Endothelial cell of umbilical vein (primary cell): ENCODE results near the gene CD44. TPM values are rescaled to one million over a fixed set of nuclear protein-coding genes. Genes with fewer than 3 reads are reported as not detected.

Source experiments
- BruUV-seq: library from RNA; stranded (reverse); fragments of 400-500 nt; replicated peaks from 2 replicates; lab custom pipeline; 2021; lab: Mats Ljungman, UMichigan
- CTCF ChIA-PET: fragments of 300-600, 350-600 bp; sonication (Branson Sonifier 250); formaldehyde crosslinking; loops from one replicate; lab custom pipeline; 2021; ENCODE audit warnings: antibody characterized with exemption, inconsistent platforms; lab: Charles Lee
- POLR2A ChIA-PET: fragments of 300-600, 350-600 bp; sonication (Branson Sonifier 250); formaldehyde crosslinking; loops from one replicate; lab custom pipeline; 2021; ENCODE audit warnings: antibody characterized with exemption, inconsistent platforms; lab: Charles Lee
- DNase-seq: peaks from one replicate; pipeline ENCODE4 v3.0.0-alpha.2; 2011; ENCODE audit warnings: low read depth, low spot score
- FAIRE-seq: peaks from 2 replicates; lab custom pipeline; 2011; peaks lifted over from hg19 to GRCh38; lab: Jason Lieb, UNC
- H2AFZ ChIP-seq: 2 replicates; pipeline ENCODE4 v1.6.0; 2012; ENCODE audit warnings: low read depth, low read length, control low read depth, inconsistent platforms
- H3K27ac ChIP-seq: 2 replicates; pipeline ENCODE4 v1.5.1; 2011; ENCODE audit warnings: low read depth, mild to moderate bottlenecking, control low read depth, low read length, moderate library complexity; ENCODE audit not compliant: insufficient read depth
- H3K27me3 ChIP-seq, 2 experiments: 2 replicates each; pipeline versions ENCODE4 v1.6.0 to v1.6.1; 2011; ENCODE audit warnings: low read length in 2 of 2, mixed read lengths in 1 of 2; ENCODE audit not compliant: control insufficient read depth in 2 of 2, insufficient read depth in 2 of 2
- H3K36me3 ChIP-seq, 2 experiments: 2 replicates in 1 of 2; 3 replicates in 1 of 2; pipeline ENCODE4 v1.5.1; 2011; ENCODE audit warnings: low read length in 2 of 2, mild to moderate bottlenecking in 1 of 2, moderate library complexity in 1 of 2; ENCODE audit not compliant: control insufficient read depth in 2 of 2, insufficient read depth in 2 of 2; ENCODE audit errors: extremely low read depth in 1 of 2
- H3K4me1 ChIP-seq: 3 replicates; pipeline ENCODE4 v1.5.1; 2011; ENCODE audit warnings: mild to moderate bottlenecking, low read length; ENCODE audit not compliant: control insufficient read depth, insufficient read depth; ENCODE audit errors: extremely low read depth
- H3K4me2 ChIP-seq: 2 replicates; pipeline ENCODE4 v1.6.1; 2011; ENCODE audit warnings: low read length, control low read depth, mixed read lengths; ENCODE audit not compliant: insufficient read depth
- H3K4me3 ChIP-seq, 3 experiments: fragments of 200-600 bp in 1 of 3; sonication (generic), shearing (Covaris generic) in 1 of 3; replicated peaks in 1 of 3; 2 replicates each; pipeline ENCODE4 v1.5.1; 2011 to 2016; ENCODE audit warnings: control low read depth in 3 of 3, low read length in 3 of 3, mild to moderate bottlenecking in 2 of 3, inconsistent platforms in 1 of 3, low read depth in 1 of 3, moderate library complexity in 1 of 3; ENCODE audit not compliant: insufficient read depth in 1 of 3
- H3K79me2 ChIP-seq: 2 replicates; pipeline ENCODE4 v1.6.0; 2012; ENCODE audit warnings: low read length, inconsistent platforms; ENCODE audit not compliant: control insufficient read depth, insufficient read depth
- H3K9ac ChIP-seq: replicated peaks from 2 replicates; pipeline ENCODE3; 2011; ENCODE audit warnings: low read length, control low read depth; ENCODE audit not compliant: insufficient read depth; ENCODE audit errors: extremely low read depth
- H3K9me1 ChIP-seq: replicated peaks from 3 replicates; pipeline ENCODE4 v1.6.0; 2011; ENCODE audit warnings: mild to moderate bottlenecking, low read length; ENCODE audit not compliant: control insufficient read depth, insufficient read depth; ENCODE audit errors: extremely low read depth
- H3K9me3 ChIP-seq: replicated peaks from 2 replicates; pipeline ENCODE4 v1.5.1; 2012; ENCODE audit warnings: low read length, inconsistent platforms; ENCODE audit not compliant: control insufficient read depth, insufficient read depth
- H4K20me1 ChIP-seq: replicated peaks from 2 replicates; pipeline ENCODE3; 2011; ENCODE audit warnings: mild to moderate bottlenecking, low read length; ENCODE audit not compliant: control insufficient read depth, insufficient read depth; ENCODE audit errors: extremely low read depth
- EZH2 ChIP-seq: IDR thresholded peaks from 2 replicates; pipeline ENCODE4 v1.6.1; 2012; ENCODE audit warnings: borderline replicate concordance, low read depth, mild to moderate bottlenecking, moderate library complexity, low read length, inconsistent platforms; ENCODE audit not compliant: severe bottlenecking
- FOS ChIP-seq: IDR thresholded peaks from 2 replicates; pipeline ENCODE4 v1.6.1; 2011; ENCODE audit warnings: mild to moderate bottlenecking, low read length, moderate library complexity, borderline replicate concordance; ENCODE audit not compliant: insufficient read depth
- GATA2 ChIP-seq: IDR thresholded peaks from 2 replicates; pipeline ENCODE4 v1.7.0; 2011; ENCODE audit warnings: low read depth, mild to moderate bottlenecking, moderate library complexity, mixed read lengths, low read length; ENCODE audit not compliant: insufficient read length, insufficient read depth
- JUN ChIP-seq: IDR thresholded peaks from 2 replicates; pipeline ENCODE4 v1.6.1; 2011; ENCODE audit warnings: borderline replicate concordance, low read depth; ENCODE audit not compliant: insufficient read length, insufficient read depth
- MYC ChIP-seq: IDR thresholded peaks from one replicate; pipeline ENCODE4 v1.6.1; 2011; ENCODE audit warnings: mild to moderate bottlenecking, low read depth, low read length
- POLR2A ChIP-seq: IDR thresholded peaks from 2 replicates; pipeline ENCODE4 v1.6.1; 2012; ENCODE audit warnings: low read depth, mild to moderate bottlenecking, control low read depth, low read length
- POLR2AphosphoS5 ChIP-seq: IDR thresholded peaks from 2 replicates; pipeline ENCODE4 v1.6.1; 2012; ENCODE audit warnings: low read depth, mild to moderate bottlenecking, control low read depth, low read length, moderate library complexity; ENCODE audit not compliant: insufficient read depth
- dilution Hi-C: fragments of 300-500 bp; cut with MboI; formaldehyde crosslinking; loops from one replicate; pipeline ENCODE4 v1.15.0; 2019; ENCODE audit warnings: low sequenced_read_pairs; ENCODE audit not compliant: extremely low pct_ligation_motif_present
- intact Hi-C: fragments of 100-400 bp; cut with micrococcal nuclease; formaldehyde crosslinking; loops from one replicate; pipeline ENCODE4 v1.10.0; 2022
- polyA plus RNA-seq, 4 experiments: library from polyadenylated mRNA; depleted of rRNA in 3 of 4; stranded (reverse) in 3 of 4; unstranded in 1 of 4; fragments of >200 nt; gene quantifications; 2 replicates each; pipeline versions ENCODE4 v1.2.1 to v1.2.3, GENCODE V29; 2011 to 2012; ENCODE audit warnings: missing spikeins in 1 of 4
- total RNA-seq: library from RNA; stranded (reverse); gene quantifications from 2 replicates; pipeline ENCODE4 v1.2.3, GENCODE V29; 2021
- TF ChIP-seq, protein P1 (sequence below), 2 donors: IDR thresholded peaks; 1 replicate in 1 of 2; 2 replicates in 1 of 2; pipeline ENCODE4 v1.5.1; 2011; ENCODE audit warnings: low read length in 2 of 2, mild to moderate bottlenecking in 2 of 2, moderate library complexity in 2 of 2, control low read depth in 1 of 2, inconsistent platforms in 1 of 2, low read depth in 1 of 2; ENCODE audit not compliant: insufficient read depth in 1 of 2; ENCODE audit errors: extremely low read depth in 1 of 2
- TF ChIP-seq, protein P2 (sequence below): IDR thresholded peaks from 2 replicates; pipeline ENCODE4 v1.6.1; 2011; ENCODE audit not compliant: insufficient read depth, insufficient read length

Gene CD44
- total and polyA plus RNA-seq, 2 donors (not counting 3 experiments of a cell fraction or from before 2014, with no cell fraction given) = 25.5 to 26.3 TPM

- H3K9me1 ChIP-seq = no peaks in the 10 kb centered on the region
- H3K4me1 ChIP-seq = no peaks in the 10 kb centered on the region
- H4K20me1 ChIP-seq = no peaks in the 10 kb centered on the region
- H3K79me2 ChIP-seq = no peaks in the 10 kb centered on the region
- intact Hi-C loops (no loop called here), dilution Hi-C loops (no loop called here)
- H3K9me3 ChIP-seq = no peaks in the 10 kb centered on the region
- H3K4me3 ChIP-seq = no peak overlapping the region
- DNase-seq (no peak), FAIRE-seq (no peak)
- TF ChIP-seq POLR2AphosphoS5 = no peak
- no peak for TF ChIP-seq POLR2A
- TF ChIP-seq GATA2 = no peak
- TF ChIP-seq, protein P1, sequence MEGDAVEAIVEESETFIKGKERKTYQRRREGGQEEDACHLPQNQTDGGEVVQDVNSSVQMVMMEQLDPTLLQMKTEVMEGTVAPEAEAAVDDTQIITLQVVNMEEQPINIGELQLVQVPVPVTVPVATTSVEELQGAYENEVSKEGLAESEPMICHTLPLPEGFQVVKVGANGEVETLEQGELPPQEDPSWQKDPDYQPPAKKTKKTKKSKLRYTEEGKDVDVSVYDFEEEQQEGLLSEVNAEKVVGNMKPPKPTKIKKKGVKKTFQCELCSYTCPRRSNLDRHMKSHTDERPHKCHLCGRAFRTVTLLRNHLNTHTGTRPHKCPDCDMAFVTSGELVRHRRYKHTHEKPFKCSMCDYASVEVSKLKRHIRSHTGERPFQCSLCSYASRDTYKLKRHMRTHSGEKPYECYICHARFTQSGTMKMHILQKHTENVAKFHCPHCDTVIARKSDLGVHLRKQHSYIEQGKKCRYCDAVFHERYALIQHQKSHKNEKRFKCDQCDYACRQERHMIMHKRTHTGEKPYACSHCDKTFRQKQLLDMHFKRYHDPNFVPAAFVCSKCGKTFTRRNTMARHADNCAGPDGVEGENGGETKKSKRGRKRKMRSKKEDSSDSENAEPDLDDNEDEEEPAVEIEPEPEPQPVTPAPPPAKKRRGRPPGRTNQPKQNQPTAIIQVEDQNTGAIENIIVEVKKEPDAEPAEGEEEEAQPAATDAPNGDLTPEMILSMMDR (IDR thresholded peaks at IDR 0.05; ENCODE audit: extremely low read depth in 1 of 2, insufficient read depth in 1 of 2, low read depth in 1 of 2, low read length in 2 of 2) = no peak
- TF ChIP-seq, protein P2, sequence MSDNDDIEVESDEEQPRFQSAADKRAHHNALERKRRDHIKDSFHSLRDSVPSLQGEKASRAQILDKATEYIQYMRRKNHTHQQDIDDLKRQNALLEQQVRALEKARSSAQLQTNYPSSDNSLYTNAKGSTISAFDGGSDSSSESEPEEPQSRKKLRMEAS = no peak
- no peak for TF ChIP-seq MYC
- TF ChIP-seq FOS = no peak
- TF ChIP-seq EZH2 = no peak
- no peak for TF ChIP-seq JUN
- H2AFZ ChIP-seq = no peak overlapping the region
- peaks cover 5 to 25% of the 10 kb centered on the region in 2 experiments for H3K27me3 ChIP-seq
- no peak overlapping the region for H3K4me2 ChIP-seq
- no peak overlapping the region for H3K27ac ChIP-seq
- ChIA-PET CTCF (interaction anchor here (0.9 to 1.4 kb wide), 3 partner anchors 11 to 37 kb away, joined by 3 read pairs; no protein-coding TSS in a partner anchor), POLR2A (no interaction called here)
- H3K36me3 ChIP-seq = no peaks in the 10 kb centered on the region
- no TSS peak for BruUV-seq
- no peak overlapping the region for H3K9ac ChIP-seq
These were observed 122.2 kb downstream of the CD44 start for GRCh38 chr11:35261197-35261596.
